ENCODE results near the gene LRRC3. TPM values are rescaled to one million over a fixed set of nuclear protein-coding genes. Genes with fewer than 3 reads are reported as not detected.
A peak's percentile ranks its signal among the peaks of the same experiment; 100 is the strongest.

LRRC3 gene
- total RNA-seq, 2 donors from 2014 or later, result 2.0 to 2.7 TPM

DNA sequence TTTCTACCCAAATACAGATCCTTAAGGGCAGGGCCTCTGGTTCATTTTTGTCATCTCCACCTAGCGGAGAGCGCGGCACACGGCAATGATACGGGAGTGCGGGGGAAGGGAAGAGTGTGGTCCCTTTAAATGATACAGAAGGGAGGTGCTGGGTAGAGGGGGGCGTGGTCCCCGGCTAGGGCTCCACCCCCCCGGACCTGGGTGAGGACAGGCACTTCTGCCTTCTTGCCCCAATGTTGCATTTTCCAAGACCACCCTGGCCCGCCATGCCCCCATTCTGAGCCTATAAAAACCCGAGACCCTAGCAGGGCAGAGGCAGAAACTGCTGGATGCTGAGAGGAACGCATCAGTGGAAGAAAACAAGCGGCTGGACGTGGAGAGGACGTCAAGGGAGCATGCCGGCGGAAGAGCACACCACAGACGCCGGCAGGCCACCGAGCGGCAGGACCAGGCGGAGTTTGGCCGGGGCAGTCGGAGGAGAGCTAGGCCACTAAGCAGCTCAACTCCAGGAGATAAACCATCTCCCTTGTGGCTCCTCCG, 30.0 kb downstream of the LRRC3 start:
- TF ChIP-seq, protein P1, sequence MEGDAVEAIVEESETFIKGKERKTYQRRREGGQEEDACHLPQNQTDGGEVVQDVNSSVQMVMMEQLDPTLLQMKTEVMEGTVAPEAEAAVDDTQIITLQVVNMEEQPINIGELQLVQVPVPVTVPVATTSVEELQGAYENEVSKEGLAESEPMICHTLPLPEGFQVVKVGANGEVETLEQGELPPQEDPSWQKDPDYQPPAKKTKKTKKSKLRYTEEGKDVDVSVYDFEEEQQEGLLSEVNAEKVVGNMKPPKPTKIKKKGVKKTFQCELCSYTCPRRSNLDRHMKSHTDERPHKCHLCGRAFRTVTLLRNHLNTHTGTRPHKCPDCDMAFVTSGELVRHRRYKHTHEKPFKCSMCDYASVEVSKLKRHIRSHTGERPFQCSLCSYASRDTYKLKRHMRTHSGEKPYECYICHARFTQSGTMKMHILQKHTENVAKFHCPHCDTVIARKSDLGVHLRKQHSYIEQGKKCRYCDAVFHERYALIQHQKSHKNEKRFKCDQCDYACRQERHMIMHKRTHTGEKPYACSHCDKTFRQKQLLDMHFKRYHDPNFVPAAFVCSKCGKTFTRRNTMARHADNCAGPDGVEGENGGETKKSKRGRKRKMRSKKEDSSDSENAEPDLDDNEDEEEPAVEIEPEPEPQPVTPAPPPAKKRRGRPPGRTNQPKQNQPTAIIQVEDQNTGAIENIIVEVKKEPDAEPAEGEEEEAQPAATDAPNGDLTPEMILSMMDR (IDR thresholded peaks at IDR 0.05), result no peak
- Histone ChIP-seq H3K9me3 (no peaks in the 10 kb centered on the region), H3K27ac (no peak overlapping the region), H3K9ac (ENCODE audit: low read depth in 2 of 2, low read length in 2 of 2) (no peak overlapping the region), H3K27me3 (no peaks in the 10 kb centered on the region), H3K4me3 (peak overlapping the region; percentile 1), H3K36me3 (no peaks in the 10 kb centered on the region), H3K4me1 (no peaks in the 10 kb centered on the region)
- DNase-seq, result peak; percentile 33
- intact Hi-C loops (cut with DNase I), result no loop called here

DNA sequence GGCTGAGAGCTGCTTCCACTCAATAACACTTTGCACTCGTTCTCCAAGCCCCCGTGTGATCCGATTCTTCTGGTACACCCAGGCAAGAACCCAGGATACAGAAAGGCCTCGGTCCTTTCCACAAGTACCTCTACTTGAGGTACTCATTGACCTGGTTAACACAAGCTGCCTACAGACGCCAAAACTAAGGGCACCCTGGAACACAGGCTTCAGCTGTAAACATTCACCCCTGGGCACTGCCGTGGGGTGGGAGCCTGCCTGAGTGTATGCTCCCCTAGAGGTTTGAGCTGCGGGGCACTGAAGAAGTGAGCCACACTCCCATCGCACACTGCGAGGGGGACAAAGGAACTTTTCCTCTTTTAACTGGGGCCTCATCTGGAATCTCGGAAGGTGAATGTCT, 30.5 kb downstream of the LRRC3 start:
- intact Hi-C loops (cut with DNase I), result no loop called here
- Histone ChIP-seq H3K27me3 (no peaks in the 10 kb centered on the region), H3K9me3 (no peaks in the 10 kb centered on the region), H3K4me3 (peak overlapping the region; percentile 1), H3K9ac (ENCODE audit: low read depth in 2 of 2, low read length in 2 of 2) (no peak overlapping the region), H3K36me3 (no peaks in the 10 kb centered on the region), H3K27ac (no peak overlapping the region), H3K4me1 (no peaks in the 10 kb centered on the region)
- DNase-seq, result no peak
- TF ChIP-seq, protein P1 (IDR thresholded peaks at IDR 0.05), result no peak

DNA sequence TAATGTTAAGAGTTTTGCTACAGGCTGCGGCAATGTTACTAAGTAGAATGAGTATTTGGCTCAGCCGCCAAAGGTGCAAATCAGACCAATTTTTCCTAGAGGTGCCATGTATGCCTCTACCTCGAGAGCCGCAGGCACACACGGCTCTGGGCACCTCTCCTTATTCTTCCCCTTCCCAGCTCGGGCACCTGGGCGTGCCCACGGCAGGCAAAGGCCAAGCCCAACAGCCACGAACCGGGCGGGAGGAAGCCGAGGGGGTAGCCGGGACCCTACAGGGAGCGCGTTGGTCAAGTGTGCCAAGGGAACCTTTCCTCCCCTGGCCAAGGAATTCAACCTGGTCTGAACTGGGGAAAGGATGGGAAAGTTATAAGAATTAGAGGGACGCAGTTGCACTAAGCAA, 31.0 kb downstream of the LRRC3 start:
- DNase-seq, result no peak
- Histone ChIP-seq H3K27me3 (no peaks in the 10 kb centered on the region), H3K4me1 (no peaks in the 10 kb centered on the region), H3K9ac (ENCODE audit: low read depth in 2 of 2, low read length in 2 of 2) (no peak overlapping the region), H3K9me3 (no peaks in the 10 kb centered on the region), H3K4me3 (no peak overlapping the region), H3K27ac (no peak overlapping the region), H3K36me3 (no peaks in the 10 kb centered on the region)
- intact Hi-C loops (cut with DNase I), result no loop called here
- TF ChIP-seq, protein P1 (IDR thresholded peaks at IDR 0.05), result no peak

DNA sequence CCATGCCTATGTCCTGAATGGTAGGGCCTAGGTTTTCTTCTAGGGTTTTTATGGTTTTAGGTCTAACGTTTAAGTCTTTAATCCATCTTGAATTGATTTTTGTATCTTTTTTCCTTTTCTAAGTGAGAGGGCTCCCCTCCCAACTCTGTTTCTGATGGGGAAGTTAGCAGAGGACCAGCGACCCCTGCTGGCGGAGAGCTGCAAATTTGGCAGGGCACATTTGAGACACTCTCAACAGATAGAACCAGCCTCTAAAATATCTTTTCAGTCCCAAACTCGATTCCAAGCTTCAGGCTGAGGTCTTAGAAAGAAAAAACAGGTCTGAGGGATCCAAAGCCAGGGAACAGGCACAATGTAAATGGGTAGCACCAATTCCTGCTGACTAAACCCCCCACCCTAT, 32.5 kb downstream of the LRRC3 start:
- no peak for DNase-seq

DNA sequence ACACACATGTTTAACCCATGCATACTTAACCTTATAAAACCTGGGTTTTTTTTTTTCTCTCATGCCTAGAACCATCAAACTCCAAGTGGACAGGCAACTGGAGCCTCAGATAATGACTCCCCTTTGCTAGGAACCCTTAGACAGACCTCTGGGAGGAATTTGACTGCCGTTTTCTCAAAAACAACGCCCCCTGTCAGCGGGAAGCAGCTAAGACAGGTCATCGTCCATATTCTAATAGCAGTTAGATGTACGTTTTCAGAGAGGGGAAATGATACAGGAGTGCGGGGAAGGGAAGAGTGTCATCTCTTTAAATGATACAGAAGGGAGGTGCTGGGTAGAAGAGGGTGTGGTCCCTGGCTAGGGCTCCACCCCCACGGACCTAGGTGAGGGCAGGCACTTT, 34.7 kb downstream of the LRRC3 start:
- no peak for DNase-seq
- no peaks in the 10 kb centered on the region for H3K36me3 ChIP-seq
- H3K9ac ChIP-seq (ENCODE audit: low read depth in 2 of 2, low read length in 2 of 2), result no peak overlapping the region
- no peaks in the 10 kb centered on the region for H3K4me1 ChIP-seq
- H3K9me3 ChIP-seq, result no peaks in the 10 kb centered on the region
- no peak overlapping the region for H3K27ac ChIP-seq
- intact Hi-C loops (cut with DNase I), result no loop called here
- no peak overlapping the region for H3K4me3 ChIP-seq
- H3K27me3 ChIP-seq, result no peaks in the 10 kb centered on the region
- TF ChIP-seq, protein P1 (IDR thresholded peaks at IDR 0.05), result no peak

More for the DNA sequence above, 32.5 kb downstream of the LRRC3 start:
- H3K9me3 ChIP-seq, result no peaks in the 10 kb centered on the region
- TF ChIP-seq, protein P1 (IDR thresholded peaks at IDR 0.05), result peak; percentile 35
- H3K4me1 ChIP-seq, result no peaks in the 10 kb centered on the region
- H3K27me3 ChIP-seq, result no peaks in the 10 kb centered on the region
- no peak overlapping the region for H3K9ac ChIP-seq (ENCODE audit: low read depth in 2 of 2, low read length in 2 of 2)
- no peak overlapping the region for H3K4me3 ChIP-seq
- H3K27ac ChIP-seq, result no peak overlapping the region
- no peaks in the 10 kb centered on the region for H3K36me3 ChIP-seq
- intact Hi-C loops (cut with DNase I), result no loop called here
